Stimulated activated CD4-positive, alpha-beta T cell treated with anti-CD3 and anti-CD28 coated beads, TNF-alpha, amount 100 ng/mL, for 1 hour (primary cell): Measurements from ENCODE around the gene HOXD9.

Experiments used
- DNase-seq, 3 donors: peaks; one replicate each; pipeline ENCODE4 v3.0.0-alpha.2; 2020; ENCODE audit warnings: low read depth in 3 of 3, low spot score in 1 of 3

Gene HOXD9

DNA sequence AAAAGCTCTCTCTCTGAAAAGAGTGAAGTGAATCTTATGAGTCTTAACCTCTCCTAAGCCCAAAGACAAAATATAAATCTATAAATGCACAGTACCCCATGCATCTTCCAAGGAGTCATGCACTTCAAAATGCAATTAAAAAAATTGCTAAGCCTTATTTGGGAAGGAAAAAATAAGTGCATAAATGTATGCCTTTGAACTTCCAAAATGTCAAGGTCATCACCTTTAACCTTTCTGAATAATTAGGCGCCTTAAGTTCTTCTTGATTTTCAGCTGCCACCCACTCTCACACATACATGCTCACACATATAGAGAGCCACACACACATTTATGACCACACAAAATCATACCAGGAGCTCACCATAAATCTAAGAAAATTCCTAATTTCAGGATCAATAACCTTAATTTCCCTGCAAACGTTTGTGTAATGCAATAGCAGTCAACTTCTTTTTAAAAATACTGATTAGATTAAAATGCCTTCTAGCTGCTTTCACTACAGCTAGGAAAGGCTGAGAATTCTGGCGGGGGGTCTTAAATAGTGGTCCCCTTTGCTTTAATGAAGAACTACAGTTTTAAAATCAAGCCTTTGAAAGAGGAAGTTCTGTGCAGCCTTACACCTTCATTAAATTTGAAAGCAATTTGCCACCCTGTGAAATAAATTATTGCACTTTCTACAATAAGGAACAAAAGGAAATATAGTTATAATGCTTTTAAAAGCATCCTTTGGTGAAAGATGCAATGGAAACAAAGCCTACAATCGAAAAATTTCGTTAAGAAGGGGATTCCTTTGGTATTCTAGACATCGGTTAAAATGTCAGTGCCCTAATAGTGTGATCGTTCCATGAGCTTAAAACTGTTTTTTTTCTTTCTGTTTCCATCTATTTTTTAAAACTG is 11.9 kb upstream of the HOXD9 start:
- DNase-seq, result no peak

DNA sequence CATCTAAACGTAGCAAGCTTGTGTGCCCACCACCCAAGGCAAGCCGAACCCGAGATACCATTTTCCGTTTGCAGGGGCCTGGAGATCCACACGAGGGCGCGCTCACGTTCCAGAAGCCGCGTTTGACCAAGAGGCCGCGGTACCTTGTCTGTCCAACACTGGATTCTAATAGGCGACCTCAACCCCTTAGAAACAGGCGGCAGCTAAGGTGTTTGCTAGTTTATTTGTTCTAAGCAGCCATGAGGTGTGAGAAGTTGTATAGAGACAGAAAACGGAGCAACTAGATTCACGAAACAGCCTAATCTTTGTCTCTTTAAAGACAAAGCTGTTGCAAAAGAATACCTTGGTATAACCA is 11.2 kb upstream of the HOXD9 start:
- DNase-seq, result no peak

DNA sequence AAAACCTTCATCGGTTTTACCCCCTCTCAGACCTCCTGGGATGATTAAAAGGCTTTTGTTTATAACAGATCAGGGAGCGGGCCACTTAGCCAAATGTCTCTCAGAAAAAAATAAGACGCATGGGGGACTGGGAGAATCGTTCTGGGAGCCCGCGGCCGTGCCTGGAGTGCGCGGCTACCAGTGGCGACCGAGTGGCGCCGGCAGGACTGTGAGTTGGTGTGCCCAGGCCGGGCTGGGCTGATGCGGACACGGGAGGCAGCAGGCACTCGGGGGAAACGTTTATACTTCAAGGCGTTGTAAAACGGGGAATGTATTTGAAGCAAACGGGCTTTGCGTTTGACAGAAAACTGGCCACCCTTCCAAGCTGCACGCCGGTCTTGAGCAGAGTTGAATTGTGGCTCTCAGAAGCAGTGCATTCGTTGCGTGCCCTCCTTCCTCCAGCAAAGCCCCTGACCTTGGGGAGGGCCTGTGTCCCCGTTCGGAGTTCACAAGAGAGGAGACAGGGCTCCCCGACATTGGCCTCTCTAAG is 10.6 kb upstream of the HOXD9 start:
- DNase-seq, result no peak

DNA sequence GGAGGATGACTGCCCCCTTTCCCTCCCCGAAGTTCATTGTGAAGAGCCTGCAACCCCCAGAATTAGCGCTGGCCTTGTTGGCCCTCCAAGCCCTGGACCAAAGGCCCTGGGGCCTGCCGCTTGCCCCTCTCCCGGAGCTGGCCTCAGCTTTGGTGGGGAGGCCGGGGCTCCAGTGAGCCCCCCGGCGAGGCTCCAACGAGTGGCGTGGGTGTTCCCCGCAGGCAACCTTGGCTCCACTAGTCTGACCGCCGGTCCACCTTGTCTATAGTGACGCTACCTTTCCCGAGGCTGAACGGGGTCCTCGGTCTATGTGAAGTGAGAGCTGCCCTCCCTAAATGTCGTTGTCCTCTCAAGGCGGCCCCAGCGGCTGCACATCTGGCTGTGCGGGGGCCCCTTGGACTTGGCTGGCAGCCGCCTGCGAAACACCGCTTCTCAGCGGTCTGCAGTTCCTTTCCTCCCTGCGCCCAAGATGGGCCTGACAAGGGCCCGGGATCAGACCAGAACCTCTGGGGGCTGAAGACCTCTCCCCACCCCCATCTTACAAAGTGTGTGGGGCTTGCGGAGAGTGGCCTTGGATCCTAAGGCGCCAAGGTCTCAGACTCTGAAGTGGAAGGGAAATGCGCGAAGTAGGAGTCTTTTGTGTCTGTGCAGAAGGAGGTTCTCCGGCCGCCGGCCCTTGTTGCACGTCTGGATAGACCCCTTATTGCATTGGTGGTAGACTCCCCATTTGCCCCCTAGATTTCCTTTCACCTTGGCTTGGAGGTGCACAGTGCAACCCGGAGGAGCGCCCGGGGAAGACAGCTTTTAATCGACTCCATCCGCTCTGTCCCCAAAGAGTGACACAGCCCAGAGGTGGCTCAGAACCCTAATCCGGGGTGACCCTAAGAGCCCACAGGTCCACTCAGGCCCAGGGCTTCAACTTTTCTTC is 9.9 kb upstream of the HOXD9 start:
- DNase-seq, result no peak

DNA sequence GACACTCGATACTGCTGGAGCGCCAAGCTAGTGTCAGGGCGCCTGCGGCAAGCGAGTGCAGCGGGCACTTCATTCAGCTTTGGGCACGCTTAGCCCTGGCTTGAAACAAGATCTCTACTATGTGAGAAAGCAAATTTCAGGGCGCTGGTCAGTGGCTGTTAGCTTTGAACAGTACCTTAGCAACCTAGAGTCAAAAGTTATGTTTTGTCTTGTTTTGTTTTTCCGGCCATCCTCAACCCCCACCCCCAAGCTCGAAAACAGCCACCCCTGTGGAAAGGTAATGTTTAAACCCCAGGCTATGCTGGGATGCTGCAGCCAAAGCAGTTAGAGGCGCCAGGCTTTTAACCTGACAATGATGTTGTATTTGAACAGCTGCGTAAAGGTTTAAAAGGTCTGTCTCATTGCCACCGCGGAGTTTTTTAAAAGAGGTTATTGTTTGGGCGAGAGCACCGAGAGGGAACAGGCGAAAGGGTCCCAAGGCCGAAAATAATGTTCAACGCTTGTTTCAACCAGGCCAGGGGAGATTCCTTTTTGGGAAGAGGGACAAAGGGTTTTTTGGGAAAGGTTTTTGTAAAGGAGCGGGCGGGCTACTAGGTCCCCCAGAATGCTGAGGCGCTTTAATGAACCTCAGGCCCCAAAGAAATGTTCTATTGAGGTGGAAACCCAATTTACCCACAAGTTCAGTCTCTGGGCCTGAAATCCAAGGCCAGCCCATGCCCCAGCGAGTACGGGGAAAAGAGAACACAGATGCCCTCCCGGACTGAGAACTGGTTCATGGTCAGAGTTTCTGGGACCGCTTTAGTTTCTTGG is 8.2 kb upstream of the HOXD9 start:
- no peak for DNase-seq

DNA sequence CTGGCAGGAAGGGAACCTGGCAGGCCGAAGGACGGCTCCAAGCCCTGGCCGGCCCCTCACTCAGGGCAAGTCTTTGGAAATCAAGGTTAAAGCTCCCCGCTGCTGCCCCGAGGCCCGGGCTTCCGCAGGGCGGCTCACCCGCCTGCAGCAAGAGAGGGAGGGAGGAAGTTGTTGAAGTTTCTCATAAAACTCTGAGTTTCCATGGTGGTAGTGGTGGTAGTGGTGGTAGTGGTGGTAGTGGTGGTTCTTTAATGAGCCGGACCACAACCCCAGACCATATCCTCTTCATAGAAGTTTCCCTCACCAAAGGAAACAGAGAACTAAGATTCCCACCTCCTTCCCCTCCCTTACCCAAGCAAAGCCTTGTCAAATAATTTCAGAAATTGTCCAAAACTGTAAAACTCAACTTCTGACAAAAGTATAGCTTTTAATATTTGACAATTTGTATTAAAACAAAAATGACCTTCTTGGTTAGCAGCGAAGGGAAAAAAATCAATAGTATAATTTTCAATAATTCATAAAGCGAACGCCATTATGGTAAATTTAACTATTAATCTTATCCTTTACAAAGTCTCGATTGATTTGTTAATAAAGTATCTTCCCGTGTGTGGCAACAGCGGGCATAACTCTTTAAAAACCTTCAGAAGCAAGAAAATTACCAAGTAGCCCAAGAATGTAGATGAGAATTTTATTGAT is 7.4 kb upstream of the HOXD9 start:
- no peak for DNase-seq

DNA sequence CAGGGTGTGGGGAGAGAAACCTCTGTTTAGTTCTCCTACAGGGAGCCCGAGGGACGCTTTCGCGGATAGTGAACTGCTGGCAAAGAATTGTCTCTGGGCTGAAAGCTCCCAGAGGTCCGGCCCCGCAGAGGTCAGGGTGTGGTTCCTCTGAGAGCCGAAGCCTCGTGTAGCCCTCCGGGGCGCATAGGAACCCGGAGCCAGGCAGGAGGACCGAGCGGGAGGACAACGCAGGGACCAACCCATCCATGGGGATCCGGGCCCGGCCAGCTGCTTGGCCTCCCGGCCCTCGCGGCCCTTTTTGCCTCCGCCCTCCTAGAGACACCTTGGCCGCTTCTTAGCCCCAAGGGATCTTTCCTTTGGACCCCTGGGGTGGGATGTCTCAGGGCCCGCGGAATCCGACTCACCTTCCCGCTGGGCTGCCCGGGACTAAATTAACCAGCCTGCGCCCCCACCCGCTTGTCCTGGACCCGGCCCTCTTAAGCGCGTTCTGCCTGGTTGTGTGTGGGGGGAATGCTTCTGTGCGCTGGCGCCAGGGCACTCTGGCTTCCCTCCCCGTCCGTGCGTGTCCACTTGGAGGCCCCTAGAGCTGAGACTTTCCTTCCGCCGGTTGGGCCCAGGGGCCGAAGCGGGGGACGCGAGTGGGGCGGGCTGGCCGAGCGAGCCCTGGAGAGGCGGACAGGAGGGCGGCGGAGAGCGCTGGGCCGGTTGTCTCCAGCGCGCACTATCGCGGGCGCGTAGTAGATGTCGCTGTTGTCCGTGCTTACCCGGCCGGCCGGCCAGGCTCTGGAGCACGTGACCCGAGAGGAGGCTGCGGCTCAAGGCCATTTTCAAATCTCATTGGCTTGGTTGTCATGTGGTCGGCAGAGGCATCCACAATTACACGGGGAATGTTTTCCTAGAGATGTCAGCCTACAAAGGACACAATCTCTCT is 6.4 kb upstream of the HOXD9 start, which contains the start of gene HOXD10:
TSS of gene HOXD10 (plus strand) at position 896 of the 931 bp plus-strand sequence. CDS start 56 bp downstream, outside the sequence.
- no peak for DNase-seq

DNA sequence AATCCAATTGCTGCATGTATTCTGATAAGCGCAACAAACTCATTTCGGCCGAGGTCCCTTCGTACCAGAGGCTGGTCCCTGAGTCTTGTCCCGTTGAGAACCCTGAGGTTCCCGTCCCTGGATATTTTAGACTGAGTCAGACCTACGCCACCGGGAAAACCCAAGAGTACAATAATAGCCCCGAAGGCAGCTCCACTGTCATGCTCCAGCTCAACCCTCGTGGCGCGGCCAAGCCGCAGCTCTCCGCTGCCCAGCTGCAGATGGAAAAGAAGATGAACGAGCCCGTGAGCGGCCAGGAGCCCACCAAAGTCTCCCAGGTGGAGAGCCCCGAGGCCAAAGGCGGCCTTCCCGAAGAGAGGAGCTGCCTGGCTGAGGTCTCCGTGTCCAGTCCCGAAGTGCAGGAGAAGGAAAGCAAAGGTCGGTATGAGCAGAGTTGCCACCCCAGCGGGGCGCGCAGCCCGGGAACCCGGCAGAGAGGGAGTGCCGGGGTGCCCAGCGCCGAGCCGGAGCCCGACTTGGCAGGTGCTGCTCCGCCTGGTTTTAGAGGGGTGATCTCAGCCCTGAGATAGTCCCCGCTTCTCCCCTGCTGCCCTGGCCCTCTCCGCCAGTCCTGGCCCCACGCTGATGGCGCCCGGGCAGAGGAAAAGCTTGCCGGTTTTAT is 5.2 kb upstream of the HOXD9 start:
- no peak for DNase-seq

DNA sequence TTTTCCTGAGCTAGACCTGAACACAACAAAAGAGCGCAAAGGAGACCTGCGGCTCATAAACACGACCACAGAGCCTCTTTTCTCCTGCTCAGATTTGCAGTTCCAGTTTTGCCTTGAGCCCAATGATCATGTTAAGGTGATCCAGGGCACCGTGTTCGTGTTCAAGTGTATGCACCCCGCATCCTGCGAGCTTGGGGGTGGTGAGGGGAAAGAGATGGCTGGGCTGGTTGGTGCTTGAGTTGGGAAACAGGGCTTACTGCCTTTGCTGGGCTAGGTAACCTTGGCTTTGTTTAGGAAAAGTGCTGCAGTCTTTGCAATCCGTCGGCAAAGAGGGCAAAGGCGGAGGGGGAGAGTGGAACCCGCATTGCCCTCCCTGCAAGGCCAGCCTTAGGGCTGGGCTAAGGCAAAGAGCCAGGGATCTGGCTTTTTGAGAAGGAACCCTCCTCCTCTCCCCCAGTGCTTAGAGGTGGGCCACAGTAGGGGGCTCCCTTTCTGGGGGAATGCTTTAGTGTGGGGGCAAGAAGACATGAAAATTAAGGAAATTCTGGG is 4.6 kb upstream of the HOXD9 start:
- DNase-seq, result no peak

DNA sequence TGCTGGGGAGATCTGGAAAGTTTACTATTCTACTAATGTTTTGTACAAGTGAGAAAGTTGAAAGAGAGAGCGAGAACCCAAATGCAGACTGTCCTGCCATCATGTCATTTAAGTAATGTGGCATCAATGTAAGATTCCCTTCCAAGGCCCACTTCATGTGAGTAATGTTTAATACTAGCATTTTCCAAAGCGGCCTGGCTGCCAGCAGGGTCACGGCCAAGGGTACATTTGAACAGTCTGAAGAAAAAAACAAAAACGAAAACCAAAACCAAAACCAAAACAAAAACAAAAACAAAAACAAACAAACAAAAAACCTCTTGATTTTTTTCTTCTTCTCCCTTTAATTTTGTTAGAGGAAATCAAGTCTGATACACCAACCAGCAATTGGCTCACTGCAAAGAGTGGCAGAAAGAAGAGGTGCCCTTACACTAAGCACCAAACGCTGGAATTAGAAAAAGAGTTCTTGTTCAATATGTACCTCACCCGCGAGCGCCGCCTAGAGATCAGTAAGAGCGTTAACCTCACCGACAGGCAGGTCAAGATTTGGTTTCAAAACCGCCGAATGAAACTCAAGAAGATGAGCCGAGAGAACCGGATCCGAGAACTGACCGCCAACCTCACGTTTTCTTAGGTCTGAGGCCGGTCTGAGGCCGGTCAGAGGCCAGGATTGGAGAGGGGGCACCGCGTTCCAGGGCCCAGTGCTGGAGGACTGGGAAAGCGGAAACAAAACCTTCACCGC is 3.7 kb upstream of the HOXD9 start:
- DNase-seq, result no peak

DNA sequence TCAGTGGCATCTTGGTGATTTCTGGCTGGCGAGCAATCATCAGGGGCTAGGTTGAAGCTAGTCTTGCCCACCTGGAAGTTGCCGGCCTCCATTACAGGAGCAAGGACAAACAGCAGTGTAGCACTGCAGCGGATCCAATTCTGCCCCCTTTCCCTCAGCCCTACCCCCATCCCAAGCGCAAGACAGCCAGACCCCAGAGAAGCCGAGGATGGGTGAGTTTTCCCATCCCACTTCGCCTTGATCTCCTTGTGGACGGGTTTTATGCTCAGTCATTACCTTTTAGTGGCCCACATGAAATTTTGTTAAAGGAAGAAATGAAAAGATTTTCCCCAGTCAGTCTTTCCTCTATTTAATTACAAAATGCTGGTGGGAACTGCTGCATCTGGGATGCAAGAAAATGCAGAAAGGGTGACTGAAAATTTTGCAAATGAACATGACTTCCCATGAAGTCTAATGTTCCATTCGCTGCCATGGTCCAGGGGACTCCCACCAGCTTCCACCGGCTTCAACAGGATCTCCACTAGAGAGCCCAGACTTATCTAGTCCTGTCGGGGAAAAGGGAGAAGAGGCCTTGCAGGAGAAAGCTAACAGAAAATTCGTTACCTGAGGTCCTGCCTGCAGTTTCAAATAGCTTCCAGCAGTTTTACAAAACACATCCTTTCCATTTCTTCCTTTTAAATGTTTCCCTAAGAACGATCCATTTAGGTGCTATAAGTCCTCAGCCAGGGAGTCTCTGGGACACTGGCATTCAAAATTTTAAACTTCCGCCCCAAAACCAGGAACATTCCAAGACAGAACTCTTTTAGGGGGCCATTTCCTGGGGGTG is 1.9 kb upstream of the HOXD9 start:
- no peak for DNase-seq

DNA sequence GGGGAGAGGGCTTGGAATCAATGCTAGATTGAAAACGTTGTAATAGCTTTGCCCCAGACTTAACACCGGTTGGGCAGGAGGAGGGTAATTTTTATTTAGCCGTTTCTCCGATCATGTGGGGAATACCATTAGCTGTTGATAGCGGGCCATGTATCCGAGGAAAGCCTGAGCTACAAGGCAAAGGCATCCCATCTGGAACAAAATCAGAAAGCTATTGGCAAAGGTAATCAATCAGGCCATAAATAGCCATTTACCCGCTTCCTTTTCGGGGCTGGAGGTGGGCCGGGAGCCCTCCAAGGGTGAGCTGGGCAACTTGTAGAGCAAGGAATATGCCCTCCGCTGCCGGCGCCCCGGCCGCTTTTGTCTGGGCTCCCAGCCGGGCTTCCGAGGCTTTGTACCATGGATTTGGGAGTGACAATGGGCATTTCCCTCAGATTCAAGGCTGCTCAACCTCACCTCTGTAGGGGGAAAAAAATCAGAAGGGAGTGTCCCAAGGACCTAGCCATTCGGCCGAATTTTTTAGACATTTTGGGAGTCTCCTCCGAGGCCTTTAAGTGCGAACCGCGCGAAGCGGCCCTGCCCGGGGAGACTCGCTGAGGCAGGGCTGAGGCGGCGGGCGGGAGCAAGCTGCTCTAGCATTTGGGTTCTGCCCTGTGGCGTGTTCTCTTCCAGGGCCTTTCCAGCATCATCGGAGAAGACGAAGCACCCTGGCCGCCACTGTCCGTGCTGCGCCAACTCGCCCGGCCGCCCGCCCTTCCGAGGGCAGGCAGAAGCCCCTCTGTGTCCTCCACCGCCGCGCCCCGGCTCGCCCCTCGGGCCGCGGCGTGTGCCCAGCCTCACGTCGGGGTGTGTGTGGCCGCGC is 1.1 kb upstream of the HOXD9 start:
- DNase-seq, result no peak

DNA sequence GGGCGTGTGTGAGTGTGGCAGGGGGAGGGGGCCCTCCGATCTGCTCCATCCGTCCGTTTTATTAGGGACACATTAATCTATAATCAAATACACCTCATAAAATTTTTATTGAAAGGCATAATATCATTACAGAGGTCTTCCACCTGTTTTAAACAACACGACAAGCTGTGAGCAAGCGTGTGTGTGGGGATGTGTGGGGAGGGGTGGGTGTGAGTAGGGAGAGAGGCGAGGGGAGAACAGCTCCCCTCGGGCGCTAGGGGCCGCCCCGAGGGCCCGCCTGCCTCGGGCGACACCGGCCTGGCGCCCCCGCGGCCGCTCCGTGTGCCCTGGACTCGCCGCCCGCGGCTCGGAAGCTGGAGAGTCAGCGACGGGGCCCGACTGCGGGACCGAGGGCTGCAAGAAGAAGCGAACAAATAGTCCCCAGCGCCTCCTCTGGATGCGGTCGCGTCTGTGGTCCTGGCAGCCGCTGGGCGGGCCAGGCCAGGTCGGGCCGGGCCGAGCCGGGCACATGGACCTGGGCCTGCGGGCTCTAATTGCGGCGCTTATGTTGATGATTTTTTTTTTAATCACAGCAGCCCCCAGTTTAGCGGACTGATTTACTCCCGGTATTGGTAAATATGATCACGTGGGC is 352 bp upstream of the HOXD9 start:
- no peak for DNase-seq

DNA sequence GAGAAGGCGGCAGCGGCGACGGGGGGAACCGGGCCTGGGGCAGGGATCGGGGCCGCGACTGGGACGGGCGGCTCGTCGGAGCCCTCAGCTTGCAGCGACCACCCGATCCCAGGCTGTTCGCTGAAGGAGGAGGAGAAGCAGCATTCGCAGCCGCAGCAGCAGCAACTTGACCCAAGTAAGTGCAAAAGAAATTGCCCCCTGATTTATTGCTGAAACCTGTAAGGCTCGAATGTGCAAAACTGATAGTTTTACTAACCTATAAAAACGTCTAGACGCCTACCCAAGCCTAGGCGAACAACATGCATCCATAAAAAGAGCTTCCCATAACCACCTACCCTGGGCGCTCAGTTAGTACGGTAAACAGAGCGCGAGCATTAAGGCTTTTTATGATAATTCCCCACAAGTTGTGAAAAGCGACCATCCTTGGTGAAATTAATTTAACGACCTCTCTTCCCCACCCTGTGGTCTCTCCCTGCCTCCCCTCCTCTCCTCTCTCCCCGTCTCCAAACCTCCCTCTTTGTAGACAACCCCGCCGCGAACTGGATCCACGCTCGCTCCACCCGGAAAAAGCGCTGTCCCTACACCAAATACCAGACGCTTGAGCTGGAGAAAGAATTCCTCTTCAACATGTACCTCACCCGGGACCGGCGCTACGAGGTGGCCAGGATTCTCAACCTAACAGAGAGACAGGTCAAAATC is 1.0 kb downstream of the HOXD9 start:
- DNase-seq, result no peak
